Liver (tissue), 9 donors: Measurements from ENCODE around the gene CDO1. TPM values are rescaled to one million over a fixed set of nuclear protein-coding genes. Genes with fewer than 3 reads are reported as not detected.

Source experiments
- DNase-seq: peaks from one replicate; pipeline ENCODE4 v3.0.0-alpha.2; 2017; ENCODE audit warnings: low spot score
- H3K27ac ChIP-seq, 2 donors: one replicate each; pipeline ENCODE4 v1.7.0; 2013; ENCODE audit warnings: inconsistent platforms in 2 of 2, low read length in 2 of 2, control low read depth in 1 of 2, low read depth in 1 of 2, mild to moderate bottlenecking in 1 of 2
- H3K27me3 ChIP-seq, 4 donors: one replicate each; pipeline versions ENCODE4 v1.6.1 to v1.7.0; 2013; ENCODE audit warnings: low read length in 3 of 4, inconsistent platforms in 1 of 4, mild to moderate bottlenecking in 1 of 4, moderate library complexity in 1 of 4; ENCODE audit not compliant: control insufficient read depth in 4 of 4, insufficient read depth in 4 of 4
- H3K36me3 ChIP-seq, 4 donors: one replicate each; pipeline versions ENCODE4 v1.6.1 to v1.7.0; 2013; ENCODE audit warnings: low read length in 3 of 4, mild to moderate bottlenecking in 3 of 4, low read depth in 1 of 4, moderate library complexity in 1 of 4; ENCODE audit not compliant: control insufficient read depth in 4 of 4, insufficient read depth in 3 of 4
- H3K4me1 ChIP-seq, 4 donors: one replicate each; pipeline versions ENCODE4 v1.6.1 to v1.7.0; 2013; ENCODE audit warnings: low read length in 3 of 4, mild to moderate bottlenecking in 3 of 4, moderate library complexity in 1 of 4; ENCODE audit not compliant: control insufficient read depth in 4 of 4, insufficient read depth in 4 of 4
- H3K4me3 ChIP-seq, 3 donors: one replicate each; pipeline versions ENCODE4 v1.6.1 to v1.7.0; 2013; ENCODE audit warnings: low read length in 3 of 3, control low read depth in 1 of 3, low read depth in 1 of 3, mild to moderate bottlenecking in 1 of 3
- H3K9ac ChIP-seq, 2 donors: one replicate each; pipeline ENCODE4 v1.7.0; 2013; ENCODE audit warnings: low read length in 2 of 2, mild to moderate bottlenecking in 2 of 2, moderate library complexity in 2 of 2, control low read depth in 1 of 2, low read depth in 1 of 2
- H3K9me3 ChIP-seq, 4 donors: one replicate each; pipeline versions ENCODE4 v1.6.1 to v1.7.0; 2013; ENCODE audit warnings: low read length in 3 of 4; ENCODE audit not compliant: control insufficient read depth in 4 of 4
- ATF3 ChIP-seq: IDR thresholded peaks from 2 replicates; pipeline ENCODE4 v1.6.1; 2016; ENCODE audit warnings: antibody characterized with exemption
- CTCF ChIP-seq: fragments of 150-350 bp; IDR thresholded peaks from 2 replicates; pipeline ENCODE4 v1.5.1; 2017; ENCODE audit warnings: improper control_type of control experiment, low read depth, low read length; ENCODE audit not compliant: missing input control
- EGR1 ChIP-seq, 2 donors: IDR thresholded peaks; 2 replicates each; pipeline ENCODE4 v1.6.1; 2016 to 2018; ENCODE audit warnings: antibody characterized with exemption in 2 of 2, low read depth in 2 of 2
- FOXA1 ChIP-seq: IDR thresholded peaks from 2 replicates; pipeline ENCODE4 v1.6.1; 2016; ENCODE audit warnings: antibody characterized with exemption
- FOXA2 ChIP-seq: IDR thresholded peaks from 2 replicates; pipeline ENCODE4 v1.6.1; 2016; ENCODE audit warnings: antibody characterized with exemption
- GABPA ChIP-seq, 2 donors: IDR thresholded peaks in 1 of 2; conservative IDR thresholded peaks in 1 of 2; 2 replicates each; pipeline ENCODE4 v1.6.1; 2016; ENCODE audit warnings: antibody characterized with exemption in 2 of 2, mild to moderate bottlenecking in 1 of 2, moderate library complexity in 1 of 2
- HNF4A ChIP-seq, 2 donors: conservative IDR thresholded peaks; 2 replicates each; pipeline ENCODE4 v1.6.1; 2016; ENCODE audit warnings: antibody characterized with exemption in 2 of 2, mild to moderate bottlenecking in 2 of 2
- HNF4G ChIP-seq: IDR thresholded peaks from 2 replicates; pipeline ENCODE4 v1.6.1; 2016; ENCODE audit warnings: antibody characterized with exemption
- JUND ChIP-seq, 2 donors: IDR thresholded peaks; 2 replicates each; pipeline ENCODE4 v1.6.1; 2016; ENCODE audit warnings: antibody characterized with exemption in 2 of 2
- MAX ChIP-seq: IDR thresholded peaks from 2 replicates; pipeline ENCODE4 v1.6.1; 2016; ENCODE audit warnings: antibody characterized with exemption
- NR2F2 ChIP-seq: IDR thresholded peaks from 2 replicates; pipeline ENCODE4 v1.6.1; 2016; ENCODE audit warnings: antibody characterized with exemption
- RAD21 ChIP-seq, 2 donors: IDR thresholded peaks; 2 replicates each; pipeline ENCODE4 v1.6.1; 2016; ENCODE audit warnings: antibody characterized with exemption in 2 of 2, mild to moderate bottlenecking in 2 of 2
- REST ChIP-seq: IDR thresholded peaks from 2 replicates; pipeline ENCODE4 v1.6.1; 2016; ENCODE audit warnings: antibody characterized with exemption, mild to moderate bottlenecking
- RXRA ChIP-seq, 2 donors: IDR thresholded peaks; 2 replicates each; pipeline ENCODE4 v1.6.1; 2017 to 2018; ENCODE audit warnings: antibody characterized with exemption in 2 of 2, mild to moderate bottlenecking in 1 of 2
- SP1 ChIP-seq: IDR thresholded peaks from 2 replicates; pipeline ENCODE4 v1.6.1; 2018; ENCODE audit warnings: antibody characterized with exemption, mild to moderate bottlenecking
- TAF1 ChIP-seq: conservative IDR thresholded peaks from 2 replicates; pipeline ENCODE4 v1.6.1; 2016; ENCODE audit warnings: antibody characterized with exemption, mild to moderate bottlenecking
- YY1 ChIP-seq: IDR thresholded peaks from 2 replicates; pipeline ENCODE4 v1.6.1; 2016; ENCODE audit warnings: antibody characterized with exemption, mild to moderate bottlenecking
- WGBS: extraction: QIAGEN DNeasy Blood & Tissue Kit; methylation state at CpG from one replicate; pipeline ENCODE4 v1.1.7; 2013; 5-methylcytosine and 5-hydroxymethylcytosine counted together
- polyA plus RNA-seq, 2 donors: library from polyadenylated mRNA; stranded (reverse) in 1 of 2; unstranded in 1 of 2; fragments of 200-250 nt in 1 of 2; fragments of >200 nt in 1 of 2; fragmentation: Nextera tagmentation in 1 of 2; extraction: Ambion mirVana in 1 of 2; gene quantifications; one replicate each; pipeline versions ENCODE4 v1.2.1 to v1.2.3, GENCODE V29; 2013 to 2015
- total RNA-seq, 2 donors: library from RNA; depleted of rRNA; stranded (reverse); fragments of >200 nt; gene quantifications; one replicate each; pipeline ENCODE4 v1.2.3, GENCODE V29; 2014
- TF ChIP-seq, protein P1 (sequence below): IDR thresholded peaks from 2 replicates; pipeline ENCODE4 v1.6.1; 2016; ENCODE audit warnings: antibody characterized with exemption
- donor health status: healthy.
- donor health status: healthy.
- donor health status: healthy.
- donor health status: healthy.
- donor health status: healthy.

The CDO1 gene
- total and polyA plus RNA-seq, 4 donors, result 106 to 472 (median 241) TPM

GRCh38 chr5:115855959-115856358, 39.5 kb upstream of the CDO1 start:
- DNase-seq, result no peak
- H3K36me3 ChIP-seq, result no peaks in the 10 kb centered on the region
- no peaks in the 10 kb centered on the region for H3K9me3 ChIP-seq
- no peak overlapping the region for H3K27ac ChIP-seq
- no peak overlapping the region for H3K9ac ChIP-seq
- peaks cover 0 to 10% (median 2%) of the 10 kb centered on the region in 4 donors for H3K4me1 ChIP-seq
- TF ChIP-seq YY1 (no peak), HNF4A (conservative IDR thresholded peaks at IDR 0.05) (peak; percentile 25 to 28), HNF4G (no peak), EGR1 (IDR thresholded peaks at IDR 0.05; ENCODE audit: low read depth in 2 of 2) (no peak), JUND (IDR thresholded peaks at IDR 0.05) (no peak), TAF1 (no peak)
- TF ChIP-seq, protein P1, sequence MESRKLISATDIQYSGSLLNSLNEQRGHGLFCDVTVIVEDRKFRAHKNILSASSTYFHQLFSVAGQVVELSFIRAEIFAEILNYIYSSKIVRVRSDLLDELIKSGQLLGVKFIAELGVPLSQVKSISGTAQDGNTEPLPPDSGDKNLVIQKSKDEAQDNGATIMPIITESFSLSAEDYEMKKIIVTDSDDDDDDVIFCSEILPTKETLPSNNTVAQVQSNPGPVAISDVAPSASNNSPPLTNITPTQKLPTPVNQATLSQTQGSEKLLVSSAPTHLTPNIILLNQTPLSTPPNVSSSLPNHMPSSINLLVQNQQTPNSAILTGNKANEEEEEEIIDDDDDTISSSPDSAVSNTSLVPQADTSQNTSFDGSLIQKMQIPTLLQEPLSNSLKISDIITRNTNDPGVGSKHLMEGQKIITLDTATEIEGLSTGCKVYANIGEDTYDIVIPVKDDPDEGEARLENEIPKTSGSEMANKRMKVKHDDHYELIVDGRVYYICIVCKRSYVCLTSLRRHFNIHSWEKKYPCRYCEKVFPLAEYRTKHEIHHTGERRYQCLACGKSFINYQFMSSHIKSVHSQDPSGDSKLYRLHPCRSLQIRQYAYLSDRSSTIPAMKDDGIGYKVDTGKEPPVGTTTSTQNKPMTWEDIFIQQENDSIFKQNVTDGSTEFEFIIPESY, result no peak
- 38% methylated on average over 1 of the region's 1 CpG for WGBS
- no peak overlapping the region for H3K4me3 ChIP-seq
- no peaks in the 10 kb centered on the region for H3K27me3 ChIP-seq

DNA sequence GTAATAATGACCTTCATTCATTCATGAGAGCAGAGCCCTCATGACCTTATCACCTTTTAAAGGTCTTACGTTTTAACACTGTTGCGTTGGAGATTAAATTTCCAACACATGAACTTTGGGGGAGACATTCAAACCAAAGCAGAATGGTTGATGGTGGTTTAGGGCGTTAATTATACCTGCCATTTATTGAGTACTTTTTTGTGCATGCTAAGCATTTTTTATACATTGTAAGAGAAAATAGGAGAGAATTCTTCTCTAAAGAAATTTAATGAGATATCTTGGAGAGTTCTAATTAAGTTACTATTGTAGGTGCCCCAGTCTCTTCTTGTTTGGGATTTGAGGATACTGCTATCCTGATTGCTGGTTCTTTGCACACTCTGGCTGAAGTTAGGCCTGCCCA, 37.7 kb upstream of the CDO1 start:
- Histone ChIP-seq H3K4me3 (no peak overlapping the region), H3K27ac (no peak overlapping the region), H3K36me3 (no peaks in the 10 kb centered on the region), H3K9me3 (no peaks in the 10 kb centered on the region), H3K27me3 (no peaks in the 10 kb centered on the region), H3K4me1 (peaks cover 5 to 15% (median 6%) of the 10 kb centered on the region in 4 donors), H3K9ac (no peak overlapping the region)
- 95% methylated on average over 3 of the region's 3 CpGs for WGBS
- no peak for DNase-seq
- TF ChIP-seq TAF1 (no peak), NR2F2 (no peak), HNF4A (conservative IDR thresholded peaks at IDR 0.05) (no peak), ATF3 (no peak), RAD21 (IDR thresholded peaks at IDR 0.05) (no peak), CTCF (no peak), YY1 (no peak), REST (no peak), FOXA1 (no peak), SP1 (no peak), RXRA (IDR thresholded peaks at IDR 0.05) (no peak), FOXA2 (no peak), EGR1 (IDR thresholded peaks at IDR 0.05; ENCODE audit: low read depth in 2 of 2) (no peak), GABPA (IDR thresholded peaks at IDR 0.05 in 1 of 2, conservative IDR thresholded peaks at IDR 0.05 in 1 of 2) (no peak), HNF4G (no peak), MAX (no peak)
- TF ChIP-seq, protein P1, result no peak
